ENCODE data around the gene HDGFL1. TPM values are rescaled to one million over a fixed set of nuclear protein-coding genes. Genes with fewer than 3 reads are reported as not detected.

The HDGFL1 gene
- not detected in 2 replicates for total RNA-seq (2021; fragmentation: NEBNext Ultra II Directional; extraction: Animal tissue kit (Norgen Biotek cat#: 25700))
- polyA plus RNA-seq (2011; rRNA removed), result not detected in 2 replicates
- polyA plus RNA-seq (2011; cell fraction: cytosol; rRNA removed), result not detected
- polyA plus RNA-seq (2011; cell fraction: nucleus; rRNA removed), result not detected
- polyA plus RNA-seq (2012, experiment 1 of 2), result not detected in 4 replicates
- polyA plus RNA-seq (2012, experiment 2 of 2), result not detected
- polyA plus RNA-seq (2013, experiment 1 of 2), result not detected
- polyA plus RNA-seq (2013, experiment 2 of 2), result not detected
- polyA minus RNA-seq (2011; rRNA and poly(A)+ RNA removed), result not detected in 2 replicates
- not detected for polyA minus RNA-seq (2011; cell fraction: cytosol; rRNA and poly(A)+ RNA removed)
- not detected for polyA minus RNA-seq (2011; cell fraction: nucleus; rRNA and poly(A)+ RNA removed)
- long read RNA-seq, experiment 1, result 0 reads
- long read RNA-seq, experiment 2, result 0 reads

DNA sequence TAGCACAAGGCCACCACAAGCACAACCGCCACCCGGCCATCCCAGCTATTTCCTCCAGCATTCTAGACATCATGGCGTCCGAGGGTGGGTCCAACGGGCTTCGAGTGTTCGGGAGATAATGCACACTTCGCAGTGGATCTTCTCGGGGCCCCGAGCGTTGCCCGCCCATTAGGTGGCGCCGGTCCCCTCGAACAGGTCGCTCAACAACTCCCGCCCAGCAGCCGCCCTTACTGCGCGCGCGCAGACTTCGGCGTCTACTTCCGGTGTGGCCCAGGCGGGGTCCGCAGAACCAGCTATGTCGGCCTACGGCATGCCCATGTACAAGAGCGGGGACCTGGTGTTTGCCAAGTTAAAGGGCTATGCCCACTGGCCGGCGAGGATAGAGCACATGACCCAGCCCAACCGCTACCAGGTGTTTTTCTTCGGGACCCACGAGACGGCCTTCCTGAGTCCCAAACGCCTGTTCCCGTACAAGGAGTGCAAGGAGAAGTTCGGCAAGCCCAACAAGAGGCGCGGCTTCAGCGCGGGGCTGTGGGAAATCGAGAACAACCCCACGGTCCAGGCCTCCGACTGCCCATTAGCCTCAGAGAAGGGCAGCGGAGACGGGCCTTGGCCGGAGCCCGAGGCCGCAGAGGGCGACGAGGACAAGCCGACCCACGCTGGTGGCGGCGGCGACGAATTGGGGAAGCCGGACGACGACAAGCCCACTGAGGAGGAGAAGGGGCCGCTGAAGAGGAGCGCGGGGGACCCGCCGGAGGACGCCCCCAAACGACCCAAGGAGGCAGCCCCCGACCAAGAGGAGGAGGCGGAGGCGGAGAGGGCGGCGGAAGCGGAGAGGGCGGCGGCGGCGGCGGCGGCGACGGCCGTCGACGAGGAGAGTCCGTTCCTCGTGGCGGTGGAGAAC lies at the start of gene HDGFL1:
TSS of gene HDGFL1 (plus strand) at position 286 of the 904 bp plus-strand sequence. CDS start at position 296, 10 bp downstream.
- H3K9ac ChIP-seq (replicated peaks in 1 of 4; ENCODE audit: extremely low read depth in 1 of 4, low read depth in 3 of 4, low read length in 3 of 4), result no peak within 1 kb of the TSS
- no peak within 1 kb of the TSS for H2AFZ ChIP-seq (ENCODE audit: low read length)
- no peaks in the 10 kb centered on the region for H3K79me2 ChIP-seq (ENCODE audit: control insufficient read depth in 1 of 2, insufficient read depth in 2 of 2, low read length in 2 of 2)
- H2BK120ac ChIP-seq (replicated peaks; ENCODE audit: low read depth, low read length), result no peak within 1 kb of the TSS
- H3K4me3 ChIP-seq (ENCODE audit: extremely low read depth in 1 of 4, insufficient read depth in 2 of 4, low read depth in 3 of 4, low read length in 4 of 4), result no peak within 1 kb of the TSS
- H3K4ac ChIP-seq (replicated peaks; ENCODE audit: insufficient read length, low read depth, low read length), result peak within 1 kb of the TSS; percentile 76
- ChIA-PET CTCF (ENCODE audit: partially characterized antibody) (interaction anchor here (0.6 to 1.0 kb wide), 3 partner anchors 17 to 31 kb away, joined by 3 read pairs; no protein-coding TSS in a partner anchor), POLR2A (ENCODE audit: partially characterized antibody) (no interaction called here)
- H3K23ac ChIP-seq (ENCODE audit: insufficient read length), result no peak within 1 kb of the TSS
- H3K4me1 ChIP-seq (replicated peaks in 1 of 4; ENCODE audit: control insufficient read depth in 3 of 4, insufficient read depth in 4 of 4, low read length in 3 of 4), result peaks cover 0 to 4% (median 0%) of the 10 kb centered on the region in 4 experiments; a peak in 2 of 7 replicates
- H2BK5ac ChIP-seq (ENCODE audit: low read depth, low read length), result no peak within 1 kb of the TSS
- H3K56ac ChIP-seq (replicated peaks; ENCODE audit: insufficient read length, low read depth, low read length), result no peak within 1 kb of the TSS
- H3K9me3 ChIP-seq (ENCODE audit: insufficient read depth in 2 of 2, low read depth in 1 of 2, low read length in 1 of 2), result peaks cover 0 to 11% of the 10 kb centered on the region in 2 experiments; a peak in 2 of 4 replicates
- no peak within 1 kb of the TSS for H4K5ac ChIP-seq (ENCODE audit: insufficient read length, low read depth, low read length)
- H2AK5ac ChIP-seq (ENCODE audit: low read depth, low read length), result no peak within 1 kb of the TSS
- H3K18ac ChIP-seq (ENCODE audit: extremely low read depth, low read length), result no peak within 1 kb of the TSS
- H3K23me2 ChIP-seq (ENCODE audit: low read depth, low read length), result no peaks in the 10 kb centered on the region
- no peaks in the 10 kb centered on the region for H4K20me1 ChIP-seq (replicated peaks in 1 of 2; ENCODE audit: control insufficient read depth in 1 of 2, insufficient read depth in 2 of 2, low read length in 2 of 2)
- H3K14ac ChIP-seq (ENCODE audit: insufficient read length), result no peak within 1 kb of the TSS
- H3K27me3 ChIP-seq (replicated peaks in 1 of 4; ENCODE audit: control insufficient read depth in 3 of 4, extremely low read depth in 1 of 4, insufficient read depth in 3 of 4, low read length in 3 of 4), result no peaks in the 10 kb centered on the region; a peak in 1 of 7 replicates
- no peak within 1 kb of the TSS for H4K91ac ChIP-seq (replicated peaks; ENCODE audit: insufficient read length, low read length)
- H3K79me1 ChIP-seq (ENCODE audit: low read depth, low read length), result no peaks in the 10 kb centered on the region
- no peak within 1 kb of the TSS for H3K4me2 ChIP-seq (ENCODE audit: insufficient read depth in 1 of 2, low read depth in 2 of 2, low read length in 2 of 2)
- H3K27ac ChIP-seq (ENCODE audit: low read depth, low read length), result no peak within 1 kb of the TSS
- WGBS, 2 experiments (ENCODE audit: extremely low coverage in 1 of 2, insufficient coverage in 1 of 2, insufficient read length in 1 of 2, insufficient replicate concordance in 2 of 2, low coverage in 1 of 2, low lambda C conversion rate in 2 of 2, missing lambda C conversion rate in 1 of 2), result 95% methylated on average over 55 of the region's 89 CpGs; no CpG with 5 or more reads in 1 of the 2 experiments
- no peak within 1 kb of the TSS for H2BK15ac ChIP-seq (ENCODE audit: low read length)
- FAIRE-seq (no peak), DNase-seq (ENCODE audit: low read depth in 1 of 2, low spot score in 2 of 2) (no peak)
- no peak within 1 kb of the TSS for H2BK20ac ChIP-seq (ENCODE audit: low read length)
- H3K36me3 ChIP-seq (ENCODE audit: control insufficient read depth in 2 of 4, insufficient read depth in 4 of 4, low read length in 3 of 4), result no peaks in the 10 kb centered on the region
- H2BK12ac ChIP-seq (ENCODE audit: low read depth, low read length), result no peak within 1 kb of the TSS
- H4K8ac ChIP-seq (ENCODE audit: extremely low read depth, insufficient read depth, low read length), result peak within 1 kb of the TSS; percentile 51; the same call in 1 of the 2 replicates
- TF ChIP-seq SAP30 (IDR thresholded peaks at IDR 0.05; ENCODE audit: insufficient read depth, insufficient replicate concordance, low read length), result no peak
- TF ChIP-seq TBP (IDR thresholded peaks at IDR 0.05; ENCODE audit: low read depth, low read length), result no peak
- TF ChIP-seq RAD21 (IDR thresholded peaks at IDR 0.05 in 1 of 2, conservative IDR thresholded peaks at IDR 0.05 in 1 of 2; ENCODE audit: low read depth in 2 of 2, low read length in 2 of 2), result peak in 1 of 2 experiments; percentile 15; a peak in 1 of 4 replicates
- TF ChIP-seq FOSL1 (IDR thresholded peaks at IDR 0.05; ENCODE audit: insufficient read depth, low read depth, low read length), result no peak
- no peak for TF ChIP-seq CHD1 (IDR thresholded peaks at IDR 0.05; ENCODE audit: low read depth, low read length)

Measured in H1 (cell line).